HEK293T (cell line): ENCODE results near the gene DCUN1D2.

Experiments
- SP1 ChIP-seq: fragments of 450-650 bp; IDR thresholded peaks from 2 replicates; pipeline ENCODE4 v1.6.1; 2017
- TARDBP ChIP-seq: fragments of 450-650 bp; IDR thresholded peaks from 2 replicates; pipeline ENCODE4 v1.6.1; 2016

GRCh38 chr13:113508521-113509254, 18.2 kb upstream of the DCUN1D2 start:
- no peak for TF ChIP-seq SP1
- no peak for TF ChIP-seq TARDBP
